Stimulated activated CD4-positive, alpha-beta T cell treated with anti-CD3 and anti-CD28 coated beads, Interleukin-15, amount 100 ng/mL, for 48 hours (primary cell): ENCODE data around the gene MRPL47.
"Not testable (repeated sequence)": the region's sequence is repeated elsewhere in the genome, so short reads cannot be mapped to it uniquely, and the experiment has no call there.

ENCODE experiments used
- DNase-seq, 2 donors: peaks; one replicate each; pipeline ENCODE4 v3.0.0-alpha.2; 2020; ENCODE audit warnings: low read depth in 2 of 2

MRPL47 gene

DNA sequence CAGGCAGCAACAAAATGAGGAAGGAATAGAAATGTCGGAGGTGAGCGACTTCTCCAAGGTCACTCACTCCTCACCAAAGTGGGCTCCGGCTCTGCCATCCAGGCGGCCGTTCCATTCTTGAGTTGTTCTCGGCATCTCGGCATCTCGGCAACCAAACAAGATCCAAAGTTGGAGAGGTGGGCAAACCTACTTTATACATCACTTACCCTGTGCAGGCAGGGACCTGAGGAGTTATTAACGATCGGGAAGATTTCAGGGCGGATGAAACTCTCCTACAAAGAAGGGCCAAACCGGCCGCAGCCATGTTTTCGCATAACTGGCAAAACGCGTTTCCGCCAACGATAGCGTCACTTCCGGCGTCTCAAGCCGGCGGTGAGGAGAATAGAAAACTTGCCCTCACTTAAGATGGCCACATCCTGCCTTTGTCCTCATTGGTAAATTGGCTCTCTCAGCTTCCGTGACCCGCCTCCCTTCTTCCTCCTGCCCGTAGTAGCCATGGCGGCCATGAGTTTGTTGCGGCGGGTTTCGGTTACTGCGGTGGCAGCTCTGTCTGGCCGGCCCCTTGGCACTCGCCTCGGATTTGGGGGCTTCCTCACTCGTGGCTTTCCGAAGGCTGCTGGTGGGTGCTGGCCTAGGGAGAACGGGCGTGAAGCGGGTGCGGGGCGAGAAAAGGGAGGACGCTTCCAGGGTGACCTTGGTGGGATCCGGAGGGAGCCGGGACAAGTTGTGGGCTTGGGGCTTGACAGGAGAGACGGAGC is at the start of gene MRPL47, which contains the start of gene NDUFB5:
Gene MRPL47 (minus strand): TSS at position 318 of the 758 bp plus-strand sequence. CDS start 14 bp downstream, at position 304.
Gene NDUFB5 (plus strand): TSS at position 474 of the 758 bp plus-strand sequence. CDS start 22 bp downstream, at position 496.
- DNase-seq = peak; percentile 84 to 85

DNA sequence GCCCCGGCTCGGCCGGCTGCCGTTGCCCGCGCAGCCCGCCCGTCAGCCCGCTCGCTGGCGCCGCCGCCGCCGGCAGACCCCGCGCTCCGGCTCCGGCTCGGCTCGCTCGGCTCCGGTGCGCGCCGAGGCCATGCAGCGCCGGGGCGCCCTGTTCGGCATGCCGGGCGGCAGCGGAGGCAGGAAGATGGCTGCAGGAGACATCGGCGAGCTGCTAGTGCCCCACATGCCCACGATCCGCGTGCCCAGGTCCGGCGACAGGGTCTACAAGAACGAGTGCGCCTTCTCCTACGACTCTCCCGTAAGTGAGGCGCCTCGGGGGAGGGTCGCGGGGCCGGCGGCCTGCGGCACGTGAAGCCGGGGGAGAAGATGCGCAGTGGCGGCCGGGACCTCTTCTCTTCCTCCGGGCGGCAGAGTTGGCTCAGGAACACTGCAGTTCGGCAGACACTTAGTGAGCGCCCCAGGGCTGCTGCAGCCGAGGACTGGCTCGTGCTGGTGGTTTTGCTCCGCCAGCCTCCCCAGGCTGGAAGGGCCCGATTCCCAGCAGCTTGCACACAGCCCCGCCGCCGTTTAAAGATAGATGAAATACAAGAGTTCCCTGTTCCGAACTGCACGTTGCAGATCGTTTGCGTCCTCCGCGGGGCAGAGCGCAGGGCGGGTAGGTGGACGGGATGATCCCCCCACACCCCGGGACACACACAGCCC is 48.8 kb upstream of the MRPL47 start:
- DNase-seq = peak; percentile 38 to 52

DNA sequence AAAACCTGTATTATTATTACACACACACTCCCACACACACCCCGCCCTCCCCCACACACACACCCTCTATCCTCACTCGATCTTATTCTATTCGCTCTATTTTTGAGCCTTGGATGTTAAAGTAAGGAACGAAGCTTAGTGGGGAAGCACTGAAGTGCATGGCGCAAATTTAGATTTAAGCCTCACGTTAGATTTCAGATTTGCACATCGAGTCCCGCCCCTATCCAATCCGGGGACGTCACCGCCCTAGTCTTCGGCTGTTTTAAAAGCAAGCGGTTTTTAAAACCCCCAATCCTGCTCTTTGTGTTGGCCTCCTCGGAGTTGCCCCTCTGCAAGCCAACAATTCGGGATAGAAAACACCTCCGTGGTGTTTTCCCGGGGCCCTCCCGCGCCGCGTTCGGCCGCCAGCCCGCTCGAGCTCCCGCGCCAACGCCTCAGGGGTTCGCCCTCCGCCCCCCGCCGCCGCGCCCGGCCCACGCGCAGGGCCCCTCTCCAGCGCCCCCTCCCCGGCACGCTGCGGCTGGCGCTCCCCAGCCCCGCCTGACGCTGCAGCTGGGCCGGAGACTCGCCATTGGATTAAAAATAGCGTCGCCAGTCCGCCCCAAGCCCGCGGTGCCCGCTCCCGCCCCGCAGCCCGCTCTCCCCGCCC is 48.1 kb upstream of the MRPL47 start, which contains the start of gene USP13:
Gene USP13 (plus strand): TSS at position 594 of the 649 bp plus-strand sequence. CDS start 186 bp downstream, outside the sequence.
- peak; percentile 35 to 42 for DNase-seq

DNA sequence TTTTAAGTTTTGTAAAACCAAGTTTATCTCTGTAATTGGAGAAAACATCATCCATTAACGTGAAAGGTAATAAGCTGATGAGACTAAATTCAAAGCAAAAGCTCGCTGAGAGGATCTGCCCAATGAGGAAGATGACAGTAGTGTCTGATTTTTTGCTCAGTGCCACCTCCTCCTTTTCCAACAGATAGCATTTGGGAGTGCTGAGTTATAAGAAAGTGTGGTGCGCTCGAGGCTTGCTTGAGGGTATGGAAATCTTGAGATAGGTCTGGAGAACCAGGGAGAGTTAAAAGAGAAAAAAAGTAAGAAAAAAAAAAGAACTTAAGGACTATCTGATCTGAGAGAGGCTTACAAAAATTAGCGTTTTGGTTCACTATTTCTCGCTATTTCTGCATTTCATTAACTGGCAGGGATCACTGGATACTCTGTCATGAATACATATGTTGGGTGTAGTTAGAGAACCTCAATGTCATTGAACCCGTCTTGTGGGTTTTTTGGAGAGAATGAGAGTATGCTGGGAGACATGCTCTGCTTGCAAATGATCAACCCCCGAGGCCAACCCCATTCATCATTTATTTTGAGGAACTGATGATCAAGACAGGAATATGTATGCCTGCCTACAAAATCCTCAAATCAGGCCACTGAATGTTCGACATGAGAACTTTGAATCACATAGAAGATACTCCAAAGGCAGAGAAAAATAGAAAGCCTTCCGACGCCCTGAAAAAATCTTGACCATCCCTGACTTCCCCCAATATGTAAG is 47.4 kb upstream of the MRPL47 start:
- DNase-seq = no peak

DNA sequence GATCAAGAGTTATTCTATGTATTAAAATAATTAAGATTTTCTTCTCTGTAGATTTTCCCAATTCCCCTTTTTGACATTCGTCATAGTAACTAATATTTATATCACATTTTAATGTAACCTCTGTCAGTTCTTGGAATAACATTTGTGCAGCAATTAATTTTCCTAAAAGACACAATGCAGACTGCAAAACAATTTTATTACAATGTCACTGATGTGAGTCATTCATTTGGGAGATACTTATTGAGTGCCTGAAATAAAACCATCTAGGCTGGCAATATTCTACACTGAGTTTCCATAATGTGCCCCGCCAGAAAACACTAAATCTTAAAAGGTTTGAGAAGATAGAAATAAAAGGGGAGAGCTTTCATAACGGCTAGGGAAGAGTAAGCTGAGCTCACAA is 41.7 kb upstream of the MRPL47 start:
- DNase-seq = no peak

DNA sequence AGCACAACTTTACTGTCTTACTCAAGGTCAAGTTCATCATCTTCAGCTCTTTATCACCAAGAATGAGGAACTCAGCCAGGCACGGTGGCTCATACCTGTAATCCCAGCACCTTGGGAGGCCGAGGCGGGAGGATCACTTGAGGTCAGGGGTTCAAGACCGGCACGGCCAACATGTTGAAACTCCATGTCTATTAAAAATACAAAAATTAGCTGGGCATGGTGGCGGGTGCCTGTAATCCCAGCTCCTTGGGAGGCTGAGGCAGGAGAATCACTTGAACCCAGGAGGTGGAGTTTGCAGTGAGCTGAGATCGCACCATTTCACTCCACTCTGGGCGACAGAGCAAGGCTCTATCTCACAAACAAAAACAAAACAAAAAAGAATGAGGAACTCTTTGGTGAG is 39.4 kb upstream of the MRPL47 start:
- DNase-seq = not testable (repeated sequence)

DNA sequence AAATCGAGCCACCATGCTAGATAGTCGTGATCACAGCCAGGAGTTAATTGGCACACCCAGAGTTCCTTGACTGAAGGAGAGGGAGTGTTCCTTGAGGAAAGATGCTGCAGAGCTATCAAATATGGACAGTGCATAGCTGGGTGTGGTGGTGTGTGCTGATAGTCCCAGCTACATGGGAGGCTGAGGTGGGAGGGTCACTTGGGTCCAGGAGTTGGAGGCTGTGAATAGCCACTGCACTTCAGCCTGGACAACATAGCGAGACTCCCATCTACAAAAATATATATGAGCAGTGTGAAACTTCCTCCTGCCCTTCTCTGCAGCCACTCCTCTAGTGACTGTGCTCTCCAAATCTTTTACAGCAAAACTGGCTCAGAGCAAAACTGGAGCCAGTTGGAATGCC is 38.4 kb upstream of the MRPL47 start:
- no peak for DNase-seq

DNA sequence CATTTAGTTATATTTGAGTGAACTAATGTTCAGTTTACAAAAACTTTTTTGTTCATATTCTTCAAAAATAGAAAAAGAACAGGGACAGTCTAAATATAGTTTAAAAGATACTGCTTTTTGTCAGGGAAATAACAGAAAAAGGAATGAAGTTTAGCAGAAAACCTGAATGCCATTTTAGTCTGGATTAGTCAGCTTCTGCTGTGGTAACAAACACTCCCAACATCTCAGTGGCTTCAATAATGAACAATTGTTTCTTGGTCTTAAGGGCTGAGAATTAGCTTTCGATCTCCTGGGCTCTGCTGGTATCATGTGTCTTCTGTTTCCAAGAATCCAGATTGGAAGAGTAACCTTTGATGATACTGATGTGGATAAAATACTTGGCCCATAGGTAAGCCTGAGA is 36.0 kb upstream of the MRPL47 start:
- no peak for DNase-seq

DNA sequence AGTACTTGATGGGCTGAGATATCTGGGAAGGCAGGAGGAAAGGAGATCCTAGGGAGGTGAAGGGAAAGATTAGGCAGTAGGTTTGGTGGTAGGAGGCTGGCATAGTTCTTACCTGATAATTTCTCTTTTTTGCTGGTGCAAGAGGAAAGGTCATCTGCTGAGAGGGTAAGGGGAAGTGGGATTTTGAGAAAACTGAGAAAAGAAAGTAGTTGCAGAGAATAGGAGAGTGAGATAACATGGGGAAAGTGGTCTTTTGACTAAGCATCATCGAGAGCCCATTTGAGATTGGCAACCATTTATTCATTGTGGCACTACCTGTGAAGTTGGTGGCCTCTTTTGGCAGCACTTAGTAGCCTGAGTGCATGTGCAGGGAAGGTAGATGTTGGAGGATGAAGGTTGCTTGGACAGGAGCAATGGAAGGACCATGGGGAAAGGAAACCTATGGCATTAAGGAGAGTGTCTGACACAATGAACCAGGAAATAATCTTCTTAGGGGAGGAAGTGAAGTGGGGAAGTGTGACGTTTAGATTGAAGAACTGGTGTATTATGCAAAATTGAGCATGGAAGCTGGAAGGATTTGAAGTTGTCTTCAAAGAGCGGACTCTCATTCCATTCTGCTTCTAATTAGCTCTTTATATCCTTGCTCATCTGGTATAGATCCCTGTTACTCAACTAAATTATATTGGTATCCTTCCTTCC is 26.5 kb upstream of the MRPL47 start:
- DNase-seq = no peak

DNA sequence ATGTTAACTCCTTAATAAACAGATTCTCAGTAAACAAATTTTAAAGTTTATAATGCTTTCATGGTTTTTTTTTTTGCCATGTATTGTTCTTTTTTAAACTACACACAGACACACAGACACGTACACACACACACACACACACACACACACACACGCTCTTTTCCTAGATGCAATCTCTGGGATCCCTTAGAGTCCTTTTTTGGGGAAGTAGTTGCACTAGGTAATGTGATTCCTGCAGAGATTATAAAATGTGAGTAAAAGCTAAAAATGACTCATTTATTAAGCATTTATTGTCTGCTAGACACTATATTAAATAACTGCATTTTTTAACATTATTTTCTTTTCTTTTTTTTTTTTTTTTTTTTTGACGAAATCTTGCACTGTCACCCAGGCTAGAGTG is 20.0 kb upstream of the MRPL47 start:
- DNase-seq = no peak

DNA sequence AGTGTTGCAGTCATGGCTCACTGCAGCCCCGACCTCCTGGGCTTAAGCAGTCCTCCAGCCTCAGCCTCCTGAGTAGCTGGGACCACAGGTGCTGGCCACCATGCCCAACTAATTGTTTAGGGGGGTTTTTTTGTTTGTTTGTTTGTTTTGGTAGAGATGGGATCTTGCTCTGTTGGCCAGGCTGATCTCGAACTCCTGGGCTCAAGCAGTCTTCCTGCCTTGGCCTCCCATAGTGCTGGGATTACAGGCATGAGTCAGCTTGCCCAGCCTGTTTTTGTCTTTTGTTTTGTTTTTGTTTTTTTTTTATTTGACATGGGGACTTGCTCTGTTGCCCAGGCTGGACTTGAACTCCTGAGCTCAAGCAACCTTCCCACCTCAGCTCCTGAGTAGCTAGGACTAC is 17.6 kb upstream of the MRPL47 start:
- DNase-seq = no peak

DNA sequence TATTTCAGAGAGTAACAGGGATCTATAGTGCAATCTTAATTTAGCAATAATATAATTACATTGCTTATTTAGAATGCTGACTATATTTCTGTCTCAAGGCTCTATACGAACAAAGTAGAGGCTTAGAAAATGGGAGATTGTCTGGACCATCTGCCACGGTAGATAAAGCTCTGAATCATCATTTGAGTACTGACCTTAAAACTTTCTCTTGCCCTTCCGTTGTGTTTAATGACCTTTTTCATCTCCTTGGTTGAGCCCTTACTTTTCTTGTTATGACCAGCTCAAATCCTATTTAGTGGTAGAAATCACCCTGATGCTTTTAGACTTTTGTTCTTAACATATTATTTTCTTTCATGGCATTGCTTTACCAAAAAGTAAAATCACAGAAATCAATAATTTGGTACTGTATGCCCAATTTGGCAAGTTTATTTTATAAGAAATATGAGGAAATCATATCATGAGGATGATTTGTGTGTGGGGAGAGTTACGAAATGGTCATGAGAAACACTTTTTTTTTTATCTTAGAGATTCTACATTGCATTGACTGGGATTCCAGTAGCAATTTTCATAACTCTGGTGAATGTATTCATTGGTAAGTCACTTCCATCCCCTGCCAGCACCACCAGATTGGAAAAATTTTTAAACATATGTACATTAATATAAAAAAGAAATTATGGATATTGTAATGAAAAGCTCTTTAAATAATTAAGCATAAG is 11.2 kb upstream of the MRPL47 start:
- DNase-seq = no peak

DNA sequence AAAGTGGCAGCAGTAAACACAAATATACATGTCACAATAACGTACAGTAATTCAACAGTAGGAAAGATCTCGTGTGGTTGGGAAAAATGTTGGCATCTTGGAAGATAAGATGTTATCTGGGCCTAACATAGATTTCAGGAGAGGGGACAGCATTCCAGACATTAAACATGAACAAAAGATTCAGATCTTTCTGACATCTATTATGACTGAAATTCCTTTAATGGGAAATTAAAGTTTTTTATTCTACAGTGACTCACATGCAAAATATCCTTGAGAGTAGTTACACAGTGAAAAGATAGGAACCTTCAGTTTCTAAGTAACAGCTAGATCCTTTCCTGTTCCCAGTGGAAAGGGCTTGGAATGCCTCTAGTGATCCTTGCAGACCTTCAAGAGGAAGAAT is 9.4 kb upstream of the MRPL47 start:
- no peak for DNase-seq

DNA sequence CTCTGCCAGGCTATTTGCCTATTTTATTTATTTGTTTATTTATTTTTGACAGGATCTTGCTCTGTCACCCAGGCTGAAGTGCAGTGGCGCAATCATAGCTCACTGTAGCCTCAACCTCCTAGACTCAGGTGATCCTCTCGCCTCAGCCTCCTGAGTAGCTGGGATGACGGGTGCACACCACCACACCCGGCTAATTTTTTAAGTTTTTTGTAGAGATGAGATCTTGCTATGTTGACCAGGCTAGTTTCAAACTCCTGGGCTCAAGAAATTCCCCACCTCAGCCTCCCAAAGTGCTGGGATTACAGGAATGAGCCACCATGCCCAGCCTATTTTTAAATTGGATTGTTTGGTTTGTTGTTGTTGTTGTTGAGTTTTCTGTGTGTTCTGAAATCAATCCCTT is 5.6 kb upstream of the MRPL47 start:
- DNase-seq = no peak

DNA sequence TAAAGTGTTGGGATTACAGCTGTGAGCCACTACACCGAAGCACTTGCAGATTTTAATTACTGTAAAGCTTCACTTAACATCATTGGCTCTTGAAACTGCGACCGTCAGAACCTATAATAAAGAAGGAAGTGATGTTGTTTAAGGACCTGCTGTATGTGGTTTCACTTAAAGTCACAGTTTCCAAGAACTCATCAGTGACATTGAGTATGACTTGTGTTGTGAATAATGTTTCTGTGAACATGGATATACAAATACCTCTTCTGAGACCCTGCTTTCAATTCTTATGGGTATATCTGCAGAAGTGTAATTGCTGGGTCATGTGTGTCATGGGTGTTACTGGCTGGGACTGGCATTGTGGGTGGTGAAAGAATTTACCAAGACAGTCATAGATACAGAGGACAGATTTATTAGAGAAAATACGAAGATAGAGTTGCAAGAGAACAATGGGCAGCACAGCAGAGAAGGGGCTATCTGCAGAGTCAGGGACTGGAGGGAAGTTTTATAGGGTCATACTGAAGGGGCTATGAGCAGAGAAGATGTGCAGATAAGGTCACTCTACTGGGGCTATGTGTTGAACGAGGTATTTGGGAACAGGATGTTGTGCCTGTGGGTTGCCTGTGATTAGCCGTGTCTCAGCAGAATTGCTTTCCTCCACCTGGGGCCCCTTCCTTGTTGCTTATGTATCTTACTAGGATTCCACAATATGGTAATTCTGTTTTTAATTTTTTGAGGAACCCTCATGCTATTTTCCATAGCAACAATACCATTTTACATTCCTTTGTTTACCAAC is 4.7 kb upstream of the MRPL47 start:
- DNase-seq = no peak

DNA sequence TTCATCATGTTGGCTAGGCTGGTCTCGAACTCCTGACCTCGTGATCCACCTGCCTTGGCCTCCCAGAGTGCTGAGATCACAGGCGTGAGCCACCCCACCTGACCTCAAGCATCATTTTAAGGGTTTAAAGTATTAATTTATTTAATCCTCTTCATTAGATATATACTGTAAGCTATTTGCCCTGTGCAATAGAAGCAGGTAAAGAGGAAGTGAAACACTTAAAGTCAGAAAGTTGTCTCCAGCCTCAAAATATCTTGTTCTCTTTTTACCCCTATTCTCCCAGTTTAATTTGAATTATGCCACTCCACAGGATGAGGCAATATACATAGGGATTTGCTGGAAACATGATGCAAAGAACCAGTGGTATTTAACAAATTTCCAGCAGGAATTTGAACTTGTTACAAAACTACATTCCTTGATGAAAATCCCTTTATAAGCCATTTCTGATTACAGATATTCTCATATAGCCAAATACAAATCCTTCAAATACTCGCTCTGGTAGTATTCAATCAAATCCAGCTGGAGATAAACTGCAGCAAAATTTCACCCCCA is 2.2 kb upstream of the MRPL47 start:
- DNase-seq = no peak

DNA sequence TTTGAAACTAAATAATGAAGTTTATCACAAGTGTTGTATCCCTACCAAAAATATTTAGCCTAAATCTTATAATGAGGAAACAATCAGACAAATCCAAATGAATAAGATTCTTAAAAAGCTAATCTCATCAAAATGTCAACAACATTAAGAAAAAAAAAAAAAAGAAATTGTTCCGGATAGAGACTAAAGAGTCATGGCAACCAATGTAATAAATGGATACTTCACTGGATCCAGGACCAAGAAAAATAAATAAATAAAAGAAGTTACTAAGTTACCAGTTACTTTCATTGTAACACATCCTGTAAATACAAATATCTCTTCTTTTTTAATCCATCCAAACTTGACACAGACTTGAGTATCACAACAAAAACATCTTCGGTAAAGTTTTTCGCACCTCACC is 607 bp downstream of the MRPL47 start:
- no peak for DNase-seq

DNA sequence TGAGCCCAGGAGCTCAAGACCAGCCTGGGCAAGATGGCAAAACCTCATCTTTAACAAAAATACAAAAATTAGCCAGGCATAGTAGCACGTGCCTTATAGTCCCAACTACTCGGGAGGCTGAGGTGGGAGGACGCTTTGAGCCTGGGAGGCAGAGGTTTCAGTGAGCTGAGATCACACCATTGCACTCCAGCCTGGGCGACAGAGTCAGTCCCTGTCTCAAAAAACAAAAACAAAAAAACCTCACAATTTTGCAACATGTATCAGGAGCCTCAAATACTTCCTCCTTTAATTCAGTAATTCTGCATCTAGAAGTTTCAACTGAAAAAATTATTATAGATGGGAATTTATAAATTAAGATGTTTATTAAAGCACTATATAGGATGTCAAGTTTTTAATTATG is 1.1 kb downstream of the MRPL47 start:
- DNase-seq = no peak

DNA sequence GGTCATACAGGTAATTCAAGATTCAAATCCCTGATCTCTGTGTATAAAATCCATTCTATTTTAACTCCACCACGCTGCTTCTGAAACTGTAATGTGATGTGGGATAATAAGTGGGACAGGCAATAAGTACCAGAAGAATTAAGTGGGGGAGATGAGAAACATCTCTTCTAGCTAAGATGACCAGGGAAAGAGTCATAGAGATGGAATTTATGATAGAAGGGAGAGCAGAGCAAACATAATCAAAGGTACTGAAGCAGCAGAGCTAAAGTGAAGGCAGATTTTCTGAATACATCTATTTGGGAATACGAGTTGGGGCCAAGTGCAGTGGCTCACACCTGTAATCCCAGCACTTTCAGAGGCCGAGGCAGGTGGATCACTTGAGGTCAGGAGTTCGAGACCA is 4.9 kb downstream of the MRPL47 start:
- no peak for DNase-seq
